Lower leg skin (tissue), 3 donors: ENCODE measurements around the gene CGREF1.

Source experiments
- CTCF ChIP-seq, 3 donors: fragments of 450-650 bp; IDR thresholded peaks; one replicate each; pipeline ENCODE4 v1.5.1; 2016; ENCODE audit warnings: antibody characterized with exemption in 3 of 3, mild to moderate bottlenecking in 3 of 3, moderate library complexity in 2 of 3
- POLR2A ChIP-seq, 2 donors: fragments of 450-650 bp; IDR thresholded peaks; one replicate each; pipeline ENCODE4 v1.6.1; 2016 to 2017; ENCODE audit warnings: antibody characterized with exemption in 2 of 2, mild to moderate bottlenecking in 1 of 2, moderate library complexity in 1 of 2

- TF ChIP-seq CTCF (IDR thresholded peaks at IDR 0.05) = no peak
- no peak for TF ChIP-seq POLR2A (IDR thresholded peaks at IDR 0.05)
Measured at GRCh38 chr2:27109083-27109482, 9.8 kb downstream of the CGREF1 start.
